Measurements from ENCODE around the gene CPA1. TPM values are rescaled to one million over a fixed set of nuclear protein-coding genes. Genes with fewer than 3 reads are reported as not detected.

Gene CPA1
- total RNA-seq, 1 experiment from 2014 or later: 7.9 TPM

- POLR2A ChIA-PET: no interaction called here
- TF ChIP-seq PRDM15 (CRISPR knock-in tag; IDR thresholded peaks at IDR 0.05) (no peak), ZMAT4 (CRISPR knock-in tag; IDR thresholded peaks at IDR 0.05) (no peak), AR (CRISPR knock-in tag; IDR thresholded peaks at IDR 0.05) (no peak), ELF4 (CRISPR knock-in tag; IDR thresholded peaks at IDR 0.05; ENCODE audit: low read depth) (no peak), NR3C1 (CRISPR knock-in tag; conservative IDR thresholded peaks at IDR 0.05; ENCODE audit: low read depth) (no peak), ZBTB21 (CRISPR knock-in tag; IDR thresholded peaks at IDR 0.05; ENCODE audit: borderline replicate concordance) (no peak), PREB (CRISPR knock-in tag; IDR thresholded peaks at IDR 0.05; ENCODE audit: borderline replicate concordance) (no peak), NR1H2 (CRISPR knock-in tag; IDR thresholded peaks at IDR 0.05) (no peak), ZNF317 (CRISPR knock-in tag; IDR thresholded peaks at IDR 0.05; ENCODE audit: borderline replicate concordance, low read depth) (no peak), FOXJ3 (CRISPR knock-in tag; IDR thresholded peaks at IDR 0.05; ENCODE audit: borderline replicate concordance) (no peak), SP1 (CRISPR knock-in tag; conservative IDR thresholded peaks at IDR 0.05) (no peak), ATF2 (CRISPR knock-in tag; IDR thresholded peaks at IDR 0.05; ENCODE audit: borderline replicate concordance, low read depth) (no peak), JUN (CRISPR knock-in tag; IDR thresholded peaks at IDR 0.05) (no peak), NFE2L1 (CRISPR knock-in tag; IDR thresholded peaks at IDR 0.05) (no peak), SMAD3 (CRISPR knock-in tag; IDR thresholded peaks at IDR 0.05; ENCODE audit: borderline replicate concordance) (no peak), ZNF423 (CRISPR knock-in tag; IDR thresholded peaks at IDR 0.05) (no peak), RORB (CRISPR knock-in tag; IDR thresholded peaks at IDR 0.05) (no peak), ZNF121 (CRISPR knock-in tag; IDR thresholded peaks at IDR 0.05) (no peak), ETV6 (CRISPR knock-in tag; IDR thresholded peaks at IDR 0.05) (no peak), ZNF532 (CRISPR knock-in tag; IDR thresholded peaks at IDR 0.05; ENCODE audit: borderline replicate concordance) (no peak)
- Mint-ChIP-seq H3K4me1 (peaks cover 37% of the 10 kb centered on the region), H3K9me3 (no peaks in the 10 kb centered on the region), H3K27me3 (ENCODE audit: low read depth) (no peaks in the 10 kb centered on the region; the same call in 1 of the 2 replicates), H3K4me3 (no peak overlapping the region), H3K36me3 (no peaks in the 10 kb centered on the region), H3K27ac (no peak overlapping the region)
- DNase-seq (ENCODE audit: low spot score) (no peak), ATAC-seq (no peak)
- CTCF ChIA-PET: interaction anchor here (0.9 kb wide), 1 partner anchor 9 kb away, joined by 3 read pairs; no protein-coding TSS in a partner anchor
These were observed 33.4 kb upstream of the CPA1 start for GRCh38 chr7:130346941-130347340.

All from WTC11 (cell line).